ENCODE measurements around the gene BRAT1.
"Not testable (repeated sequence)": the region's sequence is repeated elsewhere in the genome, so short reads cannot be mapped to it uniquely, and the experiment has no call there.

Gene BRAT1

GRCh38 chr7:2535872-2536627 lies 19.3 kb downstream of the BRAT1 start:
- not testable (repeated sequence) for DNase-seq

GRCh38 chr7:2534214-2534613 lies 21.1 kb downstream of the BRAT1 start:
- not testable (repeated sequence) for DNase-seq

GRCh38 chr7:2533566-2533965 lies 21.8 kb downstream of the BRAT1 start:
- not testable (repeated sequence) for DNase-seq

- not testable (repeated sequence) for DNase-seq
These were observed 22.5 kb downstream of the BRAT1 start for GRCh38 chr7:2532816-2533215.

- DNase-seq: peak; percentile 39
These were observed 23.0 kb downstream of the BRAT1 start for GRCh38 chr7:2532199-2532772.

GRCh38 chr7:2531796-2532110 lies 23.6 kb downstream of the BRAT1 start:
- DNase-seq: peak; percentile 50

- peak; percentile 55 for DNase-seq
These were observed 24.1 kb downstream of the BRAT1 start for GRCh38 chr7:2530994-2531795.

- no peak for DNase-seq
These were observed 25.0 kb downstream of the BRAT1 start for GRCh38 chr7:2530071-2530987.

GRCh38 chr7:2529161-2530070 lies 25.9 kb downstream of the BRAT1 start:
- DNase-seq: no peak

- no peak for DNase-seq
These were observed 26.7 kb downstream of the BRAT1 start for GRCh38 chr7:2528481-2529095.

- no peak for DNase-seq
These were observed 27.5 kb downstream of the BRAT1 start for GRCh38 chr7:2527505-2528467.

GRCh38 chr7:2526659-2527504 lies 28.4 kb downstream of the BRAT1 start:
- no peak for DNase-seq

GRCh38 chr7:2525658-2526630 lies 29.4 kb downstream of the BRAT1 start:
- DNase-seq: peak; percentile 61

- peak; percentile 48 for DNase-seq
These were observed 30.3 kb downstream of the BRAT1 start for GRCh38 chr7:2524808-2525657.

- DNase-seq: peak; percentile 86
These were observed 31.1 kb downstream of the BRAT1 start for GRCh38 chr7:2523941-2524807.

GRCh38 chr7:2523461-2523936 lies 31.8 kb downstream of the BRAT1 start:
- no peak for DNase-seq

Data from eye (tissue), 1 donor.